Prostate gland (tissue), 2 donors: ENCODE results near the gene CARMIL1. TPM values are rescaled to one million over a fixed set of nuclear protein-coding genes. Genes with fewer than 3 reads are reported as not detected.

Experiments used
- DNase-seq: peaks from one replicate; pipeline ENCODE4 v3.0.0-alpha.2; 2019; ENCODE audit warnings: low spot score
- H3K27ac ChIP-seq, 2 donors: fragments of 200-600 bp; sonication (generic); 2 replicates each; pipeline ENCODE4 v1.5.1; 2017 to 2019
- H3K27me3 ChIP-seq: fragments of 200-600 bp; sonication (generic); replicated peaks from 2 replicates; pipeline ENCODE4 v1.5.1; 2019; ENCODE audit not compliant: insufficient read depth
- H3K36me3 ChIP-seq, 2 donors: fragments of 200-600 bp; sonication (generic); 1 replicate in 1 of 2; 2 replicates in 1 of 2; pipeline versions ENCODE4 v1.5.1 to v1.8.1; 2017 to 2019
- H3K4me1 ChIP-seq: fragments of 200-600 bp; sonication (generic); replicated peaks from 2 replicates; pipeline ENCODE4 v1.5.1; 2019
- H3K4me3 ChIP-seq, 2 donors: fragments of 200-600 bp; sonication (generic); 2 replicates each; pipeline ENCODE4 v1.5.1; 2017 to 2019
- H3K9me3 ChIP-seq: fragments of 200-600 bp; sonication (generic); 2 replicates; pipeline ENCODE4 v1.5.1; 2017
- POLR2A ChIP-seq: fragments of 450-650 bp; IDR thresholded peaks from one replicate; pipeline ENCODE4 v1.6.1; 2016; ENCODE audit warnings: antibody characterized with exemption, mild to moderate bottlenecking
- POLR2AphosphoS5 ChIP-seq: sonication (generic); formaldehyde crosslinking; IDR thresholded peaks from one replicate; pipeline ENCODE4 v1.6.1; 2017; ENCODE audit warnings: antibody characterized with exemption
- WGBS: methylation state at CpG from one replicate; pipeline ENCODE4 v1.1.5; 2018; 5-methylcytosine and 5-hydroxymethylcytosine counted together
- intact Hi-C: fragments of 100-400 bp; cut with DNase I; formaldehyde crosslinking; loops from one replicate; pipeline ENCODE4 v1.14.2; 2022
- total RNA-seq, 2 donors: library from RNA; depleted of rRNA; stranded (reverse); fragments of >200 nt; gene quantifications; one replicate each; pipeline ENCODE4 v1.1.0, GENCODE V29; 2016
- TF ChIP-seq, protein P1 (sequence below), 4 experiments: fragments of 200-600 bp in 2 of 4; fragments of 450-650 bp in 2 of 4; sonication (generic) in 2 of 4; IDR thresholded peaks; 1 replicate in 3 of 4; 2 replicates in 1 of 4; pipeline ENCODE4 v1.5.1; 2016 to 2019; ENCODE audit warnings: antibody characterized with exemption in 4 of 4, mild to moderate bottlenecking in 2 of 4, moderate library complexity in 2 of 4

The CARMIL1 gene
- total RNA-seq, 2 donors from 2014 or later = 12.9 to 71.7 TPM

DNA sequence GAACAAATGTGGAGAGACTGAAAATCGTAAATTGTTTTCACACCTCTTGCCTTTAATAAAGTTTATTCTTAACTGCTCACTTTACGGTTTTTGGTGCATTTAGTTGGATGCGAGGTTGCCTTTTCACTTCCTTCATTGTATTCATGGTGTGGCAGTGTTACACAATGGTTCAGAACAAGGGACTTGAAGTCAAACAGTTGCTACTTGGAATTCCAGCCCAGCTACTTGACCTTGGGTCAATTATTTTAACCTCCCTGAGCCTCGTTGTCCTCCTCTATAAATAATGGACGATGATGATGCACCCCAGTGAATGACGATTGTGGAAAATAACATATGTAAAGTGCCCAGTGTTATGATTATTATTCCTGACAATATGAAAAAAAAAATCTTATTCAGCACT is 72.3 kb downstream of the CARMIL1 start:
- DNase-seq = no peak
- Histone ChIP-seq H3K36me3 (no peaks in the 10 kb centered on the region), H3K27ac (no peak overlapping the region), H3K4me3 (no peak overlapping the region), H3K9me3 (no peaks in the 10 kb centered on the region), H3K27me3 (no peaks in the 10 kb centered on the region), H3K4me1 (no peaks in the 10 kb centered on the region)
- intact Hi-C loops = no loop called here
- TF ChIP-seq, protein P1, sequence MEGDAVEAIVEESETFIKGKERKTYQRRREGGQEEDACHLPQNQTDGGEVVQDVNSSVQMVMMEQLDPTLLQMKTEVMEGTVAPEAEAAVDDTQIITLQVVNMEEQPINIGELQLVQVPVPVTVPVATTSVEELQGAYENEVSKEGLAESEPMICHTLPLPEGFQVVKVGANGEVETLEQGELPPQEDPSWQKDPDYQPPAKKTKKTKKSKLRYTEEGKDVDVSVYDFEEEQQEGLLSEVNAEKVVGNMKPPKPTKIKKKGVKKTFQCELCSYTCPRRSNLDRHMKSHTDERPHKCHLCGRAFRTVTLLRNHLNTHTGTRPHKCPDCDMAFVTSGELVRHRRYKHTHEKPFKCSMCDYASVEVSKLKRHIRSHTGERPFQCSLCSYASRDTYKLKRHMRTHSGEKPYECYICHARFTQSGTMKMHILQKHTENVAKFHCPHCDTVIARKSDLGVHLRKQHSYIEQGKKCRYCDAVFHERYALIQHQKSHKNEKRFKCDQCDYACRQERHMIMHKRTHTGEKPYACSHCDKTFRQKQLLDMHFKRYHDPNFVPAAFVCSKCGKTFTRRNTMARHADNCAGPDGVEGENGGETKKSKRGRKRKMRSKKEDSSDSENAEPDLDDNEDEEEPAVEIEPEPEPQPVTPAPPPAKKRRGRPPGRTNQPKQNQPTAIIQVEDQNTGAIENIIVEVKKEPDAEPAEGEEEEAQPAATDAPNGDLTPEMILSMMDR (IDR thresholded peaks at IDR 0.05) = no peak
- TF ChIP-seq POLR2AphosphoS5 (no peak), POLR2A (no peak)
- 85% methylated on average over 6 of the region's 6 CpGs for WGBS

DNA sequence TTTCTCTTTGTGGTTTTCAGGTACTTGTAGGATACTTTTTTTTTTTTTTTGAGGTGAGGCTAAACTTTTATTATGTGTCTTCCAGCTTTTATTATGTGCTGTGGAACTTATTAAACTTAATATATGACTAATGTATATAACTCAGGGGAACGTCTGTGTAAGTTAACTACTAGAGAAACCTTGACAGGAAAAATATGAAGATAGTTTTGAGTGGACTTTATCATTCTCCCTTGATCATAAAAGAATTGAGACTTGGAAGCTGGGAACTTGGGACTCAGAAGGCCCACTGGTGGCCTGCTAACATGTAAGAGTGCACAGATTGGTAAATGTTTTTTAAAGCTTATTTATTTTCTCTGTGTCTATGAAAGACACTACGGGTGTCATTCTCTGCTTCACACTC is 73.1 kb downstream of the CARMIL1 start:
- intact Hi-C loops = no loop called here
- Histone ChIP-seq H3K27ac (no peak overlapping the region), H3K4me1 (no peaks in the 10 kb centered on the region), H3K27me3 (no peaks in the 10 kb centered on the region), H3K9me3 (no peaks in the 10 kb centered on the region), H3K4me3 (no peak overlapping the region), H3K36me3 (no peaks in the 10 kb centered on the region)
- DNase-seq = no peak
- TF ChIP-seq, protein P1 (IDR thresholded peaks at IDR 0.05) = no peak
- TF ChIP-seq POLR2A (no peak), POLR2AphosphoS5 (no peak)
- WGBS = 67% methylated on average over 2 of the region's 2 CpGs

DNA sequence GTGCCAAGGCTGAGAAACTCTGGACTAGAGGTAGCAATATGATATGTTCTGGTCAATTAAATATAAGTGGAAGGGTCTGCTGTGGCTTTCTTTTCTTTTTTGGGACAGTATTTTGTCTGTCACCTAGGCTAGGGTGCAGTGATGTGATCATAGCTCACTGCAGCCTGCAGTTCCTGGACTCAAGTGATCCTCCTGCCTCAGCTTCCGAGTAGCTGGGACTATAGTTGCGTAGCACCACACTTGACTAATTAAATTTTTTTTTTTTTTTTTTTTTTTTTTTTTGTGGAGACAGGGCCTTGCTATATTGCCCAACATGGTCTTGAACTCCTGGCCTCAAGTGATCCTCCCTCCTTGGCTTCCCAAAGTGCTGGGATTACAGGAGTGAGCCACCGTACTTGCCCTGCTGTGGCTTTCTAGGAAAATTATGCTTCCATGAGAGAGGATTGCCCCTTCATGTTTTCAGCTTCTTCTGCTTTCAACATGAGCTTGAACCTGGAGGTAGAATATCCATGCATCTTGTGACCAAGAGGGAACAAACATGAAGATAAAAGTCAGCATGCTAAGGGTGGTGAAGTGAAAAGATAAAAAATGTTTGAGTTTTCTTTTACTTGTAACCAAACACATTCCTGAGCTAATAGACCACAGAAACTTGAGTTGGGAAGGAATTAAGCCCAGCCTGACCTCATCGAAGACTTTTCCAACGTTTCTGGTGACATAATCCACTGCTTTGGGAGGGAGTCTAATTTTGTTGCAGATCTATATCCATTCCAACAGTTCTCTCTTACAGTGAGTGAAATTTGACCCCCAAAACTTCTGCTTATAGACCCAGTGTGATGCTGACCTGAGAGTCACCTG is 75.1 kb downstream of the CARMIL1 start:
- DNase-seq = no peak
- intact Hi-C loops = no loop called here
- Histone ChIP-seq H3K27me3 (no peaks in the 10 kb centered on the region), H3K4me3 (no peak overlapping the region), H3K4me1 (no peaks in the 10 kb centered on the region), H3K27ac (no peak overlapping the region), H3K9me3 (no peaks in the 10 kb centered on the region), H3K36me3 (no peaks in the 10 kb centered on the region)
- WGBS = 80% methylated on average over 5 of the region's 5 CpGs
- TF ChIP-seq POLR2A (no peak), POLR2AphosphoS5 (no peak)
- TF ChIP-seq, protein P1 (IDR thresholded peaks at IDR 0.05) = no peak

DNA sequence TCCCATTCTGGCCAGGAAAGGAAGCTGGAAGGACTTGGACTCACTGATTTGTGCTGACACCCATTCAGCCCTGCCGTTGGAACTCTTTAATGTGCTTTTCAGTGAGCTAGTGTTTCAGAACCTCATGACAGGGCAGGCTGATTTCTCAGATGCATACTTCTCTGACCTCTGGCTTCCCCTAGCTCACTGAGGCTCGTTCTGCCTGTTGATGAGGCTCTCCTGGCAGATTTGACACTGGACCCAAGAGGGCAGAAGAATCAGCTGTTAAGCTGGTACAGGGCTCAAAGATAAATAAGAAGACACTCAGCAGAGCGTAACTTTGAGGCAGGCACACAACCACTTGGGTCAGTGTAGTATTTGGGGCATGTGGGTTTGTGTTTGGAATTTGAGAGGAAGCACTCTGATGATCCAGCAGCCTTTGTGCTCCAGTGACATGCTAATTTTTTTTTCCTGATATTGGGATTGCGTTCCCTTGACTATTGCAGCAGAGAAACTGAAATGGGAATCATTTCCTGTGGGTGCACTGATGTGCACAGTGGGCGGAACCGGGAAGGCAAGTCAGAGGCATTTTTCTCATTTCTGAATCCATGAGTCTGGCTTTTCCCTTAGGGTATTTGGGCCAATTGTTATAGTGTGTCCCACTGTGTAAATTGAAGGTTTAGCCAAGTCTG is 80.2 kb downstream of the CARMIL1 start:
- no peaks in the 10 kb centered on the region for H3K9me3 ChIP-seq
- H3K36me3 ChIP-seq = no peaks in the 10 kb centered on the region
- intact Hi-C loops = no loop called here
- TF ChIP-seq POLR2AphosphoS5 (no peak), POLR2A (no peak)
- TF ChIP-seq, protein P1 (IDR thresholded peaks at IDR 0.05) = no peak
- WGBS = 27% methylated on average over 6 of the region's 6 CpGs
- no peaks in the 10 kb centered on the region for H3K4me1 ChIP-seq
- no peaks in the 10 kb centered on the region for H3K27me3 ChIP-seq
- no peak for DNase-seq
- H3K27ac ChIP-seq = no peak overlapping the region
- H3K4me3 ChIP-seq = no peak overlapping the region
